HCT116 (cell line): Measurements from ENCODE around the gene MYO1B. TPM values are rescaled to one million over a fixed set of nuclear protein-coding genes. Genes with fewer than 3 reads are reported as not detected.

Experiments used
- ATAC-seq: fragments of 200-7000 bp; cut with Tn5 transposase; 2 replicates; pipeline ENCODE4 v1.9.1; 2020; ENCODE audit warnings: mild to moderate bottlenecking, moderate library complexity
- BruUV-seq: library from RNA; stranded (reverse); fragments of 400-500 nt; replicated peaks from 2 replicates; lab custom pipeline; 2021; lab: Mats Ljungman, UMichigan
- CTCF ChIA-PET: fragments of 300-600 bp; sonication (Branson Sonifier 250); formaldehyde crosslinking; loops from one replicate; lab custom pipeline; 2021; ENCODE audit warnings: antibody characterized with exemption; lab: Charles Lee
- POLR2A ChIA-PET: fragments of 300-600, 350-600 bp; sonication (Branson Sonifier 250); formaldehyde crosslinking; loops from one replicate; lab custom pipeline; 2021; ENCODE audit warnings: antibody characterized with exemption; lab: Charles Lee
- RAD21 ChIA-PET, 2 experiments: fragments of 300-600 bp; sonication (Branson Sonifier 250); formaldehyde crosslinking; loops; one replicate each; lab custom pipeline; 2023; ENCODE audit warnings: low total read pairs in 2 of 2; ENCODE audit not compliant: uncharacterized antibody in 2 of 2, unreplicated experiment in 2 of 2, low non-redundant PET in 1 of 2; lab: Charles Lee
- DNase-seq: peaks from one replicate; pipeline ENCODE4 v3.0.0-alpha.2; 2010; ENCODE audit warnings: low read depth, low spot score
- H2AFZ ChIP-seq: fragments of 200-600 bp; shearing (Covaris generic), sonication (generic); 2 replicates; pipeline ENCODE4 v1.6.1; 2017; ENCODE audit warnings: low read depth, mixed run types, mixed read lengths, antibody characterized with exemption, low read length; ENCODE audit not compliant: poor library complexity, severe bottlenecking
- H3K27ac ChIP-seq: 2 replicates; pipeline ENCODE4 v1.5.1; 2012; ENCODE audit warnings: low read depth, low read length
- H3K27me3 ChIP-seq: fragments of 200-600 bp; sonication (generic); 2 replicates; pipeline ENCODE4 v1.6.1; 2016; ENCODE audit warnings: mixed run types, low read length, mixed read lengths; ENCODE audit not compliant: insufficient read depth
- H3K36me3 ChIP-seq, 2 experiments: fragments of 200-500 bp in 1 of 2; fragments of 200-600 bp in 1 of 2; sonication (Bioruptor generic) in 1 of 2; sonication (generic) in 1 of 2; 2 replicates each; pipeline versions ENCODE4 v1.5.1 to v1.6.1; 2014 to 2016; ENCODE audit warnings: low read length in 2 of 2, inconsistent platforms in 1 of 2, mixed read lengths in 1 of 2, mixed run types in 1 of 2; ENCODE audit not compliant: insufficient read depth in 2 of 2, control insufficient read depth in 1 of 2
- H3K4me1 ChIP-seq, 2 experiments: fragments of 200-600 bp in 1 of 2; sonication (generic) in 1 of 2; 2 replicates each; pipeline versions ENCODE4 v1.5.1 to v1.6.1; 2012 to 2017; ENCODE audit warnings: low read length in 2 of 2, inconsistent platforms in 1 of 2, mild to moderate bottlenecking in 1 of 2, mixed read lengths in 1 of 2, mixed run types in 1 of 2, moderate library complexity in 1 of 2; ENCODE audit not compliant: insufficient read depth in 2 of 2, control insufficient read depth in 1 of 2
- H3K4me2 ChIP-seq: fragments of 200-600 bp; sonication (generic); 2 replicates; pipeline ENCODE4 v1.6.1; 2017; ENCODE audit warnings: mixed run types, low read length, mixed read lengths
- H3K4me3 ChIP-seq, 2 experiments: fragments of 200-600 bp in 1 of 2; sonication (generic) in 1 of 2; replicated peaks in 1 of 2; 2 replicates each; pipeline ENCODE4 v1.5.1; 2011 to 2016; ENCODE audit warnings: low read length in 2 of 2, control low read depth in 1 of 2, low read depth in 1 of 2, mild to moderate bottlenecking in 1 of 2, mixed read lengths in 1 of 2, mixed run types in 1 of 2
- H3K79me2 ChIP-seq: fragments of 200-600 bp; sonication (generic); 2 replicates; pipeline ENCODE4 v1.6.1; 2017; ENCODE audit warnings: mild to moderate bottlenecking, mixed run types, low read length, moderate library complexity, mixed read lengths; ENCODE audit not compliant: insufficient read depth
- H3K9ac ChIP-seq: fragments of 200-600 bp; sonication (generic); 2 replicates; pipeline ENCODE4 v1.6.1; 2016; ENCODE audit warnings: low read length, mixed read lengths
- H3K9me2 ChIP-seq: fragments of 200-600 bp; sonication (generic), shearing (Covaris generic); 2 replicates; pipeline ENCODE4 v1.6.1; 2017; ENCODE audit warnings: mixed run types, mild to moderate bottlenecking, moderate library complexity; ENCODE audit not compliant: insufficient read depth
- H3K9me3 ChIP-seq, 2 experiments: fragments of 200-500 bp in 1 of 2; fragments of 200-600 bp in 1 of 2; sonication (Bioruptor generic) in 1 of 2; sonication (generic) in 1 of 2; 2 replicates each; pipeline ENCODE4 v1.6.1; 2014 to 2017; ENCODE audit warnings: low read length in 2 of 2, mixed read lengths in 2 of 2, inconsistent platforms in 1 of 2, low read depth in 1 of 2, mild to moderate bottlenecking in 1 of 2, mixed run types in 1 of 2, moderate library complexity in 1 of 2; ENCODE audit not compliant: control insufficient read depth in 1 of 2, insufficient read depth in 1 of 2
- H4K20me1 ChIP-seq: fragments of 200-600 bp; sonication (generic), shearing (Covaris generic); 2 replicates; pipeline ENCODE4 v1.6.1; 2017; ENCODE audit warnings: mixed run types, mild to moderate bottlenecking, moderate library complexity; ENCODE audit not compliant: insufficient read depth
- ATF3 ChIP-seq: IDR thresholded peaks from 2 replicates; pipeline ENCODE4 v1.6.1; 2012
- CBX3 ChIP-seq: IDR thresholded peaks from 2 replicates; pipeline ENCODE4 v1.6.1; 2012; ENCODE audit warnings: low read depth
- CEBPB ChIP-seq: IDR thresholded peaks from 2 replicates; pipeline ENCODE4 v1.6.1; 2012; ENCODE audit warnings: low read depth
- CTCF ChIP-seq, 3 experiments: fragments of 200-600 bp in 1 of 3; sonication (generic) in 1 of 3; IDR thresholded peaks in 2 of 3; conservative IDR thresholded peaks in 1 of 3; 2 replicates each; pipeline ENCODE4 v1.5.1; 2012 to 2017; ENCODE audit warnings: low read depth in 2 of 3, low read length in 2 of 3, antibody characterized with exemption in 1 of 3, borderline replicate concordance in 1 of 3, control low read depth in 1 of 3, mild to moderate bottlenecking in 1 of 3, mixed read lengths in 1 of 3, mixed run types in 1 of 3, moderate library complexity in 1 of 3; ENCODE audit not compliant: insufficient read depth in 1 of 3
- EGR1 ChIP-seq: IDR thresholded peaks from 2 replicates; pipeline ENCODE4 v1.6.1; 2012; ENCODE audit warnings: low read depth
- ELF1 ChIP-seq: IDR thresholded peaks from 2 replicates; pipeline ENCODE4 v1.6.1; 2012; ENCODE audit warnings: low read depth, borderline replicate concordance
- EZH2 ChIP-seq: fragments of 200-600 bp; sonication (generic); IDR thresholded peaks from 2 replicates; pipeline ENCODE4 v1.6.1; 2017; ENCODE audit warnings: antibody characterized with exemption, mixed run types
- EZH2phosphoT487 ChIP-seq: fragments of 200-600 bp; IDR thresholded peaks from 2 replicates; pipeline ENCODE4 v1.6.1; 2018; ENCODE audit warnings: antibody characterized with exemption, borderline replicate concordance
- POLR2A ChIP-seq: IDR thresholded peaks from 2 replicates; pipeline ENCODE4 v1.7.0; 2011; ENCODE audit warnings: borderline replicate concordance; ENCODE audit not compliant: insufficient read depth, insufficient read length; ENCODE audit errors: extremely low read depth
- RAD21 ChIP-seq: IDR thresholded peaks from 2 replicates; pipeline ENCODE4 v1.6.1; 2012; ENCODE audit warnings: low read depth, mild to moderate bottlenecking
- SIN3A ChIP-seq: IDR thresholded peaks from 2 replicates; pipeline ENCODE4 v1.6.1; 2012; ENCODE audit warnings: low read depth
- SP1 ChIP-seq: IDR thresholded peaks from 2 replicates; pipeline ENCODE4 v1.6.1; 2012; ENCODE audit warnings: low read depth
- SRF ChIP-seq: IDR thresholded peaks from 2 replicates; pipeline ENCODE4 v1.6.1; 2012; ENCODE audit warnings: low read depth
- TCF7L2 ChIP-seq: IDR thresholded peaks from 2 replicates; pipeline ENCODE4 v1.7.0; 2011; ENCODE audit warnings: borderline replicate concordance, inconsistent platforms; ENCODE audit not compliant: insufficient read depth, insufficient read length; ENCODE audit errors: extremely low read depth
- YY1 ChIP-seq: IDR thresholded peaks from 2 replicates; pipeline ENCODE4 v1.6.1; 2011; ENCODE audit warnings: low read length, low read depth, moderate library complexity, mild to moderate bottlenecking; ENCODE audit not compliant: insufficient replicate concordance; ENCODE audit errors: extremely low read depth
- ZBTB33 ChIP-seq: IDR thresholded peaks from 2 replicates; pipeline ENCODE4 v1.6.1; 2011; ENCODE audit warnings: mild to moderate bottlenecking, low read length, moderate library complexity; ENCODE audit not compliant: insufficient replicate concordance; ENCODE audit errors: extremely low read depth
- ZFX ChIP-seq: fragments of 450-650 bp; IDR thresholded peaks from 2 replicates; pipeline ENCODE4 v1.6.1; 2017
- ZNF274 ChIP-seq: fragments of 200-500 bp; sonication (Bioruptor generic); IDR thresholded peaks from 2 replicates; pipeline ENCODE4 v1.6.1; 2014; ENCODE audit warnings: mild to moderate bottlenecking, low read depth, low read length, inconsistent platforms
- intact Hi-C: fragments of 100-400 bp; cut with micrococcal nuclease; formaldehyde crosslinking; loops from 2 replicates; pipeline ENCODE4 v1.10.0; 2022
- total RNA-seq: library from RNA; stranded (reverse); gene quantifications from one replicate; pipeline ENCODE4 v1.2.1, GENCODE V29; 2021; ENCODE audit not compliant: unreplicated experiment

Gene MYO1B
- total RNA-seq, 1 experiment from 2014 or later: 51.7 TPM

GRCh38 chr2:191417746-191418145 is 172.5 kb downstream of the MYO1B start:
- no TSS peak for BruUV-seq
- no peak overlapping the region for H3K27ac ChIP-seq
- RAD21 ChIA-PET: no interaction called here
- POLR2A ChIA-PET: no interaction called here
- no peaks in the 10 kb centered on the region for H3K9me2 ChIP-seq
- no peak overlapping the region for H3K9ac ChIP-seq
- H3K9me3 ChIP-seq: no peaks in the 10 kb centered on the region
- no peaks in the 10 kb centered on the region for H4K20me1 ChIP-seq
- DNase-seq: no peak
- H3K4me2 ChIP-seq: no peak overlapping the region
- H3K4me1 ChIP-seq: no peaks in the 10 kb centered on the region
- intact Hi-C loops: no loop called here
- H3K4me3 ChIP-seq: no peak overlapping the region
- H3K79me2 ChIP-seq: no peaks in the 10 kb centered on the region
- TF ChIP-seq CTCF (IDR thresholded peaks at IDR 0.05 in 2 of 3, conservative IDR thresholded peaks at IDR 0.05 in 1 of 3; ENCODE audit: borderline replicate concordance in 1 of 3, insufficient read depth in 1 of 3, low read depth in 2 of 3, low read length in 2 of 3) (no peak), ZNF274 (no peak), SIN3A (no peak), TCF7L2 (no peak), CBX3 (no peak), YY1 (no peak), SRF (no peak), ELF1 (no peak), ZBTB33 (no peak), RAD21 (no peak), POLR2A (no peak), EZH2 (no peak), EZH2phosphoT487 (no peak), CEBPB (no peak), ZFX (no peak), EGR1 (no peak), SP1 (no peak), ATF3 (no peak)
- TF ChIP-seq, all 23 proteins: peak for 0
- ATAC-seq: no peak
- CTCF ChIA-PET: no interaction called here
- Histone ChIP-seq H3K27me3 (no peaks in the 10 kb centered on the region), H2AFZ (no peak overlapping the region), H3K36me3 (peaks cover 10 to 13% of the 10 kb centered on the region in 2 experiments; a peak in 3 of 4 replicates)
